Raji (cell line): Measurements from ENCODE around the gene MGAT3.

ENCODE experiments used
- POLR2A ChIP-seq: IDR thresholded peaks from 2 replicates; pipeline ENCODE4 v1.6.1; 2011; ENCODE audit warnings: low read depth, low read length, control low read depth; ENCODE audit not compliant: insufficient read depth

MGAT3 gene

GRCh38 chr22:39532215-39533073 lies 75.6 kb downstream of the MGAT3 start, which contains the start of gene RPS19BP1:
Gene RPS19BP1, minus strand, starts transcription at chr22:39532748. Its CDS starts 10 bp downstream, at chr22:39532738.
- peak; percentile 94 for TF ChIP-seq POLR2A

DNA sequence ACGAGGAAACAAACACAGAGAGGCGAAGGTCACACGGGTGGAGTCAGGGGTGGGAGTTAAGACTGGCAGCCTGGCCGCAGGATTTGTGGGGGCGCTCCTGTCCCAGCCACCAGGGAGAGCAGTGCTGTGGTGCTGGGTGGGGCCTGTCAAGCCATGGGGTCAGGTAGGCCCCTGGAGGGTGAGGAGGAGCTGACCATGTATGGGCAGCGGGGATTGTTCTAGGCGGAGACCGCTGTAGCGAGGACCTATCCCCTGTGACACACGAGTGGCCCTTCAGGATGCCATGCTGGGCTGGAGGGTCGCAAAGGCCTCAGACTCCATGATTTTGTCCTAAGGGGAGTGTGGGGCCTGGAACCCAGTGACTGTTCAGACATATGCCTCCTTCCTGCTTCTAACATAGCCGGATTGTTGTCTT lies 77.3 kb downstream of the MGAT3 start:
- no peak for TF ChIP-seq POLR2A

- TF ChIP-seq POLR2A: 0 out of 2 replicates have a peak, but pooled peaks have one; percentile 27
These were observed 78.0 kb downstream of the MGAT3 start for GRCh38 chr22:39534591-39535356.

- no peak for TF ChIP-seq POLR2A
These were observed 78.5 kb downstream of the MGAT3 start for GRCh38 chr22:39535357-39535725.

GRCh38 chr22:39535831-39536449 lies 79.1 kb downstream of the MGAT3 start:
- no peak for TF ChIP-seq POLR2A

DNA sequence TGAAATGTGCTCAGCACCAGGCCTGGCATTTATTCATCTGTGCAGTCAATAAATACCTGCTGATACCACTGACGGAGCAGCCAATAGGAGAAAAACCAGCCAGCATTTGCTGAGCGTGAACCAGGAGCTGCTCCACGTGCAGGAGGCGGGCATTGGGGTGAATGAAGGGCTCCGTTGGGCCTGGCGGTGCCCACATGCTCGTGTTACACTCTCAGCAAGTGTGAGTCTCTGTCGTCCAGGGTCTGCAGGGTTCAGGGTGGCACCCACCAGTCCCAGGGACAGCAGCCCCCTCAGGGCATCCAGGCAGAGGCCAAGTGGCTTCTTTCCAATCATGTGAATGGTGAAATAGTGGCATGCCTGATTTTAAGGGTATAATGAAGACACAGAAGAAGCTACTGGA lies 79.9 kb downstream of the MGAT3 start:
- TF ChIP-seq POLR2A: no peak

- no peak for TF ChIP-seq POLR2A
These were observed 81.2 kb downstream of the MGAT3 start for GRCh38 chr22:39537975-39538374.
